A673 (cell line): ENCODE data around the gene KRT27. TPM values are rescaled to one million over a fixed set of nuclear protein-coding genes. Genes with fewer than 3 reads are reported as not detected.

Experiments used
- BruUV-seq: library from RNA; stranded (reverse); fragments of 400-500 nt; replicated peaks from 2 replicates; lab custom pipeline; 2021; lab: Mats Ljungman, UMichigan
- CTCF ChIA-PET: fragments of 300-600 bp; sonication (Branson Sonifier 250); formaldehyde crosslinking; loops from one replicate; lab custom pipeline; 2022; ENCODE audit warnings: antibody characterized with exemption; lab: Charles Lee
- POLR2A ChIA-PET: fragments of 300-600 bp; sonication (Branson Sonifier 250); formaldehyde crosslinking; loops from one replicate; lab custom pipeline; 2022; ENCODE audit warnings: antibody characterized with exemption; ENCODE audit not compliant: low non-redundant PET; lab: Charles Lee
- DNase-seq: peaks from one replicate; pipeline ENCODE4 v3.0.0-alpha.2; 2015; ENCODE audit warnings: low spot score
- H3K27ac ChIP-seq: fragments of 200-600 bp; sonication (generic); 2 replicates; pipeline ENCODE4 v1.5.1; 2016; ENCODE audit warnings: mixed run types, low read depth, mild to moderate bottlenecking, mixed read lengths, antibody characterized with exemption, low read length; ENCODE audit not compliant: poor library complexity, severe bottlenecking
- H3K27me3 ChIP-seq: fragments of 200-600 bp; sonication (generic); replicated peaks from 2 replicates; pipeline ENCODE4 v1.6.1; 2017; ENCODE audit warnings: mixed run types, low read depth, mild to moderate bottlenecking, mixed read lengths, antibody characterized with exemption, low read length; ENCODE audit not compliant: insufficient read depth, poor library complexity
- H3K36me3 ChIP-seq: fragments of 200-600 bp; sonication (generic); 2 replicates; pipeline ENCODE4 v1.6.1; 2016; ENCODE audit warnings: mixed run types, mild to moderate bottlenecking, mixed read lengths, antibody characterized with exemption, low read length; ENCODE audit not compliant: insufficient read depth, poor library complexity, severe bottlenecking
- H3K4me1 ChIP-seq: fragments of 200-600 bp; sonication (generic); 2 replicates; pipeline ENCODE4 v1.6.1; 2017; ENCODE audit warnings: mixed run types, mild to moderate bottlenecking, mixed read lengths, antibody characterized with exemption, low read length; ENCODE audit not compliant: insufficient read depth, poor library complexity, severe bottlenecking
- H3K4me3 ChIP-seq: fragments of 200-600 bp; sonication (generic); 2 replicates; pipeline ENCODE4 v1.5.1; 2016; ENCODE audit warnings: low read depth, mixed run types, mild to moderate bottlenecking, mixed read lengths, low read length; ENCODE audit not compliant: poor library complexity, severe bottlenecking
- H3K9me3 ChIP-seq: fragments of 200-600 bp; sonication (generic); 2 replicates; pipeline ENCODE4 v1.6.1; 2016; ENCODE audit warnings: mixed run types, low read depth, mild to moderate bottlenecking, mixed read lengths, antibody characterized with exemption, low read length; ENCODE audit not compliant: poor library complexity, severe bottlenecking
- CTCF ChIP-seq: fragments of 300-800, 200-600 bp; sonication (generic); conservative IDR thresholded peaks from 2 replicates; pipeline ENCODE4 v1.5.1; 2017; ENCODE audit warnings: low read depth, mild to moderate bottlenecking, antibody characterized with exemption, low read length, moderate library complexity, mixed read lengths
- EZH2 ChIP-seq: fragments of 200-600 bp; sonication (generic); IDR thresholded peaks from 2 replicates; pipeline ENCODE4 v1.6.1; 2017; ENCODE audit warnings: borderline replicate concordance, low read depth, mild to moderate bottlenecking, mixed read lengths, antibody characterized with exemption, low read length; ENCODE audit not compliant: poor library complexity, severe bottlenecking
- intact Hi-C: fragments of 100-400 bp; cut with micrococcal nuclease; formaldehyde crosslinking; loops from one replicate; pipeline ENCODE4 v1.10.0; 2022; ENCODE audit not compliant: unreplicated experiment
- total RNA-seq: library from RNA; stranded (reverse); gene quantifications from 2 replicates; pipeline ENCODE4 v1.2.3, GENCODE V29; 2021

The KRT27 gene
- total RNA-seq, 1 experiment from 2014 or later = not detected

GRCh38 chr17:40791787-40792436 lies 9.6 kb upstream of the KRT27 start:
- intact Hi-C loops = loop anchor here (2.0 kb wide), 1 partner anchor 169 kb away; no protein-coding TSS in a partner anchor
- no peak overlapping the region for H3K4me3 ChIP-seq
- peak; percentile 31 for DNase-seq
- no peak overlapping the region for H3K27ac ChIP-seq
- BruUV-seq = no TSS peak
- ChIA-PET POLR2A (no interaction called here), CTCF (no interaction called here)
- no peaks in the 10 kb centered on the region for H3K9me3 ChIP-seq
- TF ChIP-seq CTCF = peak; percentile 60
- no peak for TF ChIP-seq EZH2
- no peaks in the 10 kb centered on the region for H3K4me1 ChIP-seq
- no peaks in the 10 kb centered on the region for H3K27me3 ChIP-seq
- H3K36me3 ChIP-seq = no peaks in the 10 kb centered on the region

DNA sequence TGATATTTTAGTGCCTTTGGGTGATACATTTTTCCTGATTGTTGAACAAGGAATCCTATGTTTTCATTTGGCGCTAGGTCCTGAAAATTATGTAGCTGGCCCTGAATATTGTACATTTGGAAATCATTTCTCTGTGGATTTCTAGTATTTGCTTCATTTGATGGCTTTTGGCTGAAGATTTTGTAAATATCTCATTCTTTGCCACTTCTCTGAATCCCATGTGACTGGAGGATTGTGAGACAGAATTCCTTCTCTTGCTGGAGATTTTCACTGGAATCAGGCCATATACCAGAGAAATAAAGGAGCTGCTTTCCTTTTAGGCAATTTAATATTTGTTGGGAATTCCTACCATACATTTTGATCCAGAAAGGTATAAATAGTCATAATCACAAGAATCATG lies 8.8 kb upstream of the KRT27 start:
- intact Hi-C loops = loop anchor here (2.0 kb wide), 1 partner anchor 168 kb away; no protein-coding TSS in a partner anchor
- H3K27ac ChIP-seq = no peak overlapping the region
- H3K36me3 ChIP-seq = no peaks in the 10 kb centered on the region
- no peaks in the 10 kb centered on the region for H3K4me1 ChIP-seq
- ChIA-PET POLR2A (no interaction called here), CTCF (no interaction called here)
- H3K9me3 ChIP-seq = no peaks in the 10 kb centered on the region
- BruUV-seq = no TSS peak
- DNase-seq = no peak
- no peak overlapping the region for H3K4me3 ChIP-seq
- H3K27me3 ChIP-seq = no peaks in the 10 kb centered on the region
- TF ChIP-seq EZH2 = no peak
- TF ChIP-seq CTCF = no peak

- H3K9me3 ChIP-seq = no peaks in the 10 kb centered on the region
- no peaks in the 10 kb centered on the region for H3K36me3 ChIP-seq
- peak overlapping the region; percentile 31 for H3K4me3 ChIP-seq
- DNase-seq = peak; percentile 24
- TF ChIP-seq CTCF = no peak
- no peak for TF ChIP-seq EZH2
- no peak overlapping the region for H3K27ac ChIP-seq
- no peaks in the 10 kb centered on the region for H3K27me3 ChIP-seq
- BruUV-seq = no TSS peak
- H3K4me1 ChIP-seq = no peaks in the 10 kb centered on the region
- POLR2A ChIA-PET = no interaction called here
- intact Hi-C loops = no loop called here
- CTCF ChIA-PET = no interaction called here
Measured at GRCh38 chr17:40779181-40779909, 3.0 kb downstream of the KRT27 start.
